ENCODE data around the gene NFKB1.
"Not testable (repeated sequence)": the region's sequence is repeated elsewhere in the genome, so short reads cannot be mapped to it uniquely, and the experiment has no call there.

Gene NFKB1

DNA sequence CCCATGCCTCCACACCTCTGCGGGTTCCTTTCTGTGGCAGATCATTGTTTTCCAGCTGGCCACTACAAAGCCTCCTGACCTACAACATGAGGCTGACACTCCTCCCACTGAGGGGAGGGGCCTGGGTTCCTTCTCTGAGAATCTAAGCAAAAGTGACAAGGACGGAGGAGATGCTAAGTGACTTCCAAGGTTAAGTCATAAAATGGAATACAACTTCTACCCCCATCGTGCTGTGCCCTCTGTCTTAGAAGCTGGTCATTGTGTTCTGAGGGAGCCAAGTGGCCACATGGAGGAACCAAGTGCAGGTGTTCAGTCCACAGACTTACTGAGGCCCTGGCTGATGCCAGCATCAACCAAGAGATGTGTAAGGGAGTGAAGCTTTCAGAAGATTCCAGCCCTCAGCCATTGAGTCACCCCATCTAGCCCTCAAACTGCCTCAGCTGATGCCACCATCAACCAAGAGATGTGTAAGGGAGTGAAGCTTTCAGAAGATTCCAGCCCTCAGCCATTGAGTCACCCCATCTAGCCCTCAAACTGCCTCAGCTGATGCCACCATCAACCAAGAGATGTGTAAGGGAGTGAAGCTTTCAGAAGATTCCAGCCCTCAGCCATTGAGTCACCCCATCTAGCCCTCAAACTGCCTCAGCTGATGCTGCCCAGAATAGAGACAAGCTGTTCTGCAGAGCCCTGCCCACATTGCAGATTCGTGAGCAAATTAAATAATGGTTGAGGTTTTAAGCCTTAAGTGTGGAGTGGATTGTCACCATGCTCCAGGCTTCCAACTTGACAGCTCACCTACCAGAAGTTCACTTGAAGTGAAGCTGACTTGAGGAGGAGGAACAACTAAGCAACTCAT, 118.8 kb downstream of the NFKB1 start:
- DNase-seq (ENCODE audit: low read depth in 2 of 2, low spot score in 1 of 2), result not testable (repeated sequence)

DNA sequence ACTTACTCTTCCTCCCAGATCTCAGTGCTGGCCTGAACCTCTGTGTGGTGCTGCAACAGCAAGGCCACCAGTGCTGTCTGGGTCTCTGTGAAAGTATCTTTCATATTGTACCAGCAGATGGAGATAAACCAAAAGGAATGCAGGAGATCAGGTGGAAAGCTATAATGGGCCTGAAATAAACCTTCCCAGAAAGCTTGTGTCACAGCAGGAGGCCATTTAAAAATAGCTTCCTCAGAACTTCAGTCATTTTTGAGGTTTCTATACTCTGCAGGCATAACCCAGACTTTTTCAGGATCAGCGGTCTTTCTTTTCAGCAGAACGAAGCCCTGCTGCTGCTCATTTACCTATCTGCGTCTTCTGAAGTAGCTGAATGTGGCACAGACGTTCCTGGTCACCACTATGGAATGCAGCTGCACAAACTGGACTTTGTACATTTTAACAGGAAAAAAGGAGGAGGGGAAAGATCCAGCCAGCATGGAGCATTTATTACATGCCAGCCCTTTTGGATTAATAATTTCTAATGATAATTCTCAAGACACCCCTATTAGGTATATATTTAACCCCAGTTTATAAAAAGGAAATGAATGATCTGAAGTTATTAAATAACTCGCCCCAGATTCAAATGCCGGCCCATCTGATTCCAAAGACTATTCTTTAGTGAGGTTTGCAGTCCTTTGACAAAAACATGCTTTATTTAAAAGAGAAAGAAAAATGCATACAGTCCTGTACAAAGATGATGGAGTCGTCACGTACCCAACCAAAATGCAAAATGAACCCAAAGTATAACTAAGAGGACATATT, 119.7 kb downstream of the NFKB1 start:
- no peak for DNase-seq (ENCODE audit: low read depth in 2 of 2, low spot score in 1 of 2)

DNA sequence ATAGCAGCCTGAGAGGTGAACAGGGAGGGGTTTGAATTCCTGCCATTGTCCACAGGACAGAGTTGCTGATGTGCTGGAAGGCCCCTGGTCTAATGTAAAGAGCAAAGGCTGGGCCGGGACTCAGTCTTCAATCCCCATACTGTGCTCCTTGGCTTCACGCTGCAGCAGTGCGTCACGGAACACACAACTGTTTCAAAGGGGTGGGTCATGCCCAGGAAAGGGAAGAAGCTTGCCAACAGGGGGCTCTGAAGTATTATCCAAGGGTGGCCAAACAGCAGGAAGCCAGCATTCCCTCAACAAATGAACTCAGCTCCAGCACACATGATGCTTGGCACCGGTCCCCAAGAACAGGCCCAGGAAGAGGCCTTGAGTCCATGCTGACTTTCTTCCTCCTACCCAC, 122.5 kb downstream of the NFKB1 start:
- DNase-seq (ENCODE audit: low read depth in 2 of 2, low spot score in 1 of 2), result no peak

DNA sequence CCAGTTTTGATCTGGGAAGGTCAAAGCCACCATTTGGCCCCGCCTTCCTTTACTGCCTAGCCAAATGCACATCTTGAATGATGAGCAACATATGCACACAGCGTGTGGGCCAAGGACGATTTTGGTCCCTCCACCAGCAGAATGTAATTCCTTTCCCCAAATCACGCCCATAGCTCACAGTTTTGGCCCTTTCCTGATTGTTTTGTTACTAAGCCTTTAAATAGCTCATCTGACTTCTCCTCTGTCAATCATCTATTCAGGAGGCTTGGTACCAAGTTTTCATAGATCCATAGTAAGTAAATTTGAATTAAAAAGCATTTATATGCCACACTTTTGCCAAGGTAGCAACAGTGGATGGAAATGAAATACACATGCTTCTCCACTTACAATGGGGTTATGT, 123.3 kb downstream of the NFKB1 start:
- DNase-seq (ENCODE audit: low read depth in 2 of 2, low spot score in 1 of 2), result no peak

DNA sequence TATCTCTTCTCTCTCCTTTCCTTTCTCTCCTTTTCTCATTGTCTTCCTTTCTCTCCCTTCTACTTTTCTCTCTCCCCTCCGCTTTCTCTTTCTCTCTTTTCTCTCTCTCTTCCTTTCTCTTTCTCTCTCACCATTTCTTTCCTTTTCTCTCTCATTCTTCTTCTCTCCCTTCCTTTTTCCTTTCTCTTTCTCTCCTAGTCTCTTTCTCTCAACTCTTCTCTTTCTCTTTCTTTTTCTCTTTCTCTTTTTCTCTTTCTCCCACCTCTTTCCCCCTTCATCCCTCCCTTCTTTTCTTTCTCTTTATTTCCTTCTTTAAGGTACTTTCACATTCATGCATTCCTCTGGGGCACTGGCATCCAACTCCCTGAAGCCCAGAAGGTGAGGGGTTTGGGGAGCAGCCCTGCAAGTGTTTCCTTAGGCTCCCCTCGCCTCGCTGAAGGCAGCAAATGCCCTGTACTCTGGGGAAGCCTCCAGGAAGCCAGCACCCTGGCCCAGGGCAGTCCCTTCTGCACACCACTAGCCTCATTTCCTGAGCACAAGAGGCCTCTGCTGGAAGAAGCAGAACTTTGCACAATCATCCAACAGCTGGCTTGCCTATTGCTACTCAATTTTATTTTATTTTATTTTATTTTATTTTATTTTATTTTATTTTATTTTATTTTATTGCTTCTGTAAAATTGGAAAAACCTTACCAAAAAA, 124.2 kb downstream of the NFKB1 start:
- DNase-seq (ENCODE audit: low read depth in 2 of 2, low spot score in 1 of 2), result peak in 1 of 2 donors; percentile 47

DNA sequence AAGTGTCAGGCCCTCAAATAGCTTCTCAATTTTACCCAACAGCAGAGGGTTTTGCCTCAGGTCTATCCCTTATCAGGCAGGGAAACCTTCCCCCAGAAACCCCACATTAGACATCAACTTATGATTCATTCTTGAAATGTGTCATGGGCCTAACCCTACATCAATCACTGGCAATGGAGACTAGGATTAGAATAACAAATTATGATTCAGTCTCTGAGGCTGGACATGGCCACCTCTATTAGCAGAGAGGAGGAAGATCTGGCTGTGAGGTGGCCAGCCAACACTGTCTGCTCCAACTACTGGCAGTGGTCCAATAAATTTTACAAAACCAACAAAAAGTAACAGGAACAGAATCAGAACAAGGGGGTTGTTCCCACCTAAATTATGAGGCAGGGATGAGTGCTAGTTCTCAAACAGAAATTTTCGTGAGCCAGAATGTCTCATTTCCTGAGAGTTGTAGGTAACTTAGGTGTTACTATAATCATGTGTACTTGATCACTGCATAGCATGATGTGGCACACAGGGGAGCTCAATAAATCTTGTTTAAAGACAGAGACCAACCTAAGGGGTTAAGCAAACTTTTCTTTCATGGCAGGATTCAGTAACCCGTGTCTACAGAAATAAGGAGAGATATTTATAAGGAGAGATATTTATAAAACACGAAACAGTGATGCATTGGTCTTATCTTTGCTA, 126.8 kb downstream of the NFKB1 start:
- DNase-seq (ENCODE audit: low read depth in 2 of 2, low spot score in 1 of 2), result no peak

DNA sequence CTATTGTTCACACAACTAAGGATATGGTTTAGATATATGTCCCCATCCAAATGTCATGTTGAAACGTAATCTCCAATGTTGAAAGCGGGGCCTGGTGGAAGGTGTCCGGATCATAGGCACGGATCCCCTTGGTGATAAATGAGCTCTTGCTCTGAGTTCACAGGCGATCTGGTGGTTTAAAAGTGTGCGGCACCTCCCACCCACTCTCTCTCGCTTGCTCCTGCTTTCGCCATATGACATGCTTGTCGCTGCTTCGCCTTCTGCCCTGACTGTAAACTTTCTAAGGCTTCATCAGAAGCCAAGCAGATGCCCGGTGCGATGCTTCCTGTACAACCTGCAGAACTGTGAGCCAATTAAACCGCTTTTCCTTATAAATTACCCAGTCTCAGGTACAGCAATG, 128.5 kb downstream of the NFKB1 start:
- DNase-seq (ENCODE audit: low read depth in 2 of 2, low spot score in 1 of 2), result no peak

DNA sequence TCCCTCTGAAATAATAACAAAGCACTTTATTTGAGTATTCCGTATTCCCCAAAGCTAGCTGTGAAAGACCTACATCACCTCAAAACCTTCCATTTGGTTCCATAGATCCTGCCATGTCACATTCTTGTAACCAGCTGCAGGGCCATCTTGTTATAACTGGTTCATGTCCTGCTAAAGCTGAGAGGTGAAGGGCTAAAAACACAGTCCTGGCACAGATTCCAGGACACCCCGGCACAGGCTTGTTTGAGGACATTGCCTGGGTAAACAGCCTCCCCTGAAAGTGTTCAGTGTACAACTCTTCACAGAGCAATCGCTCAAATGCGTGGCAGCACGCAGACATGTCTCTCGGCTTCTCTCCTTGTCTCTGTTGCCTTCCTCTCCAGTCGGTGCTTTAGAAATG, 130.5 kb downstream of the NFKB1 start:
- no peak for DNase-seq (ENCODE audit: low read depth in 2 of 2, low spot score in 1 of 2)

DNA sequence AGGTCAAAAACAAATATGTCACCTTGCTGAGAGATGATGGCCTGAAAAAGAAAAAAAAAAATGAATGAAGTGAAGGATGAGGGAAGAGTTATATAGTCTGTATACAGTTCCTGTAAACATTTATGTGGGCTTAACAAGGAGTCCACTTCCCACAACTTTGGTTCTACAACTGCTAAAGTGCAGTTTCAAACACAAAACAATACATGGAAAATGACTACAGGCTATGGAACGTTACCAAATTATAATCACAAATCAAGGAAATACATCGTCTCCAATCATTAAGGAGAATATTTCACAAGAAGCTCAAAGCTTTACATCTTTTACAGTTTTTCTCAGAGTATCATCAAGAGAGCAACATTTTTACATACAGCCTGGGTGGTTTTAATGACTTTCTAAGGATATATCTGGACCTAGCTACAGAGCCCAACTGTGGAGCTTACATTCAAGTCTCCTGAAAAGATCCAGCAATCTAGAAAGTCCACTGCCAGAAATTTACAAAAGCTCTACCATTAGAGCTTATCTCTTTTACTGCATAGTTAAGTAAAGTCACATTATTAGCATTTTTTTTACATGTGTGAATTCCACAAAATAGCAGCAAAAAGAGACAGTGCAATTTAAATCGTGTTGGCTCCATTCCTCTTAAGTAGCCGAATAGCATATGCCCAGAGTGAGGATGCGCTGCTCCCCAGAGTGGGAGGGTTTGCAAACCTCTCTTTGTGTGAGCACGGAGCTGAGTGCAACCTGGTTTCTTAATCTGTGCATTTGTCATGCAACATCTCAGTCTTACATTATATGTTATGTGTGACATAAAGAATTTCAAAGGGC, 131.3 kb downstream of the NFKB1 start:
- DNase-seq (ENCODE audit: low read depth in 2 of 2, low spot score in 1 of 2), result no peak

DNA sequence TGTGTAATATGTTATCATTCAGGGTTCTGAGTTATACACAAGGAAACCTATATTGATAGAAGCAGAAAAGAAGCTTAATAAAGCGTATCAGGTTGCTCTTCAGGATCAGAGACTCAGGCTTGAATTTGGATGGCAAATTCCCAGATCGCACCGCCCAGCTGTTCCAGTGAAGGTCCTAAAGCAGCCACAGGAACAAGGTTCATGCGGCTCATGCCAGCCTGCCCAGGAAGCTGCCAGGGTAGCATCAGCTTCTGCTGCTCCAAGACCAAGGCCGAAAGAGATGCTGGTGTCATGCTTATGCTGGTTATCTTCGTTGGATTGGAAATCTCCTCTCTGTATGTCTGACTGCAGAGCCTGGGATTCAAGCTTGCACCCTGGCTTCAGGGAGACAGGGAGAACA, 131.9 kb downstream of the NFKB1 start:
- no peak for DNase-seq (ENCODE audit: low read depth in 2 of 2, low spot score in 1 of 2)

DNA sequence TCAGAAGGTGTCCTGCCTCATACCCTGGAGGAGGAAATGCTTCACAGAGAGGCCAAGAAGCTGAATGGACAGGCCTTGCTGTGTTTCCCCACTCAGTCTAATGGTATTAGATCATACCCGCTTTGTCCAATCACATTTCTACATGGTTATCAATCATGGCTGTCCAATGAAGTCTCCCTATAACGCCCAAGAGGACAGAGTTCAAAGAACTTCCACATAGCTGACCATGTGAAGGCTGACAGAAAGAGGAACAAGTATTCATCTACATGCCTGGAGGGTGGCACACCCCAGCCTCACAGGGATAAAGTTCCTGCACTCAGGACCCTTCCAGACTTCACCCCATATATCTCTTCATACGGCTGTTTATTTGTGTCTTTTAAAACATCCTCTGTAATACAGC, 136.2 kb downstream of the NFKB1 start:
- no peak for DNase-seq (ENCODE audit: low read depth in 2 of 2, low spot score in 1 of 2)

DNA sequence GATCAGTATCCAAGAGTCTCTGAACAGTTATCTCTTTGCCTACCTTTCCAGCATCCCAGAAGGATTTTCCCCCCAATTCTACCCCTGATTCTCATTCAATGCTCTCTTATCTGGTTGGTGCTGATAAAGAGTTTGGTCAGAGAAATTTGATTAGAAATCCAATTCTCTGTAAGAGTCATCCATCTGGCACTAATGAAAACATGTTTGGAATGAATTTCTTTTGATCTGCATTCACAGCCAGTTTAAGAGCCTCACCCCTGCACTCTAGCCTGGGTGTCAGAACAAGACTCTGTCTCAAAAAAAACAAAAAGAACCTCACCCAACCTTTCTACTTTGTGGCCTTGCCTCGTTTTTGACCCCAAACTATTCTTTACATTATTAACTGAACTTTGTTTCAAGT, 137.5 kb downstream of the NFKB1 start:
- no peak for DNase-seq (ENCODE audit: low read depth in 2 of 2, low spot score in 1 of 2)

DNA sequence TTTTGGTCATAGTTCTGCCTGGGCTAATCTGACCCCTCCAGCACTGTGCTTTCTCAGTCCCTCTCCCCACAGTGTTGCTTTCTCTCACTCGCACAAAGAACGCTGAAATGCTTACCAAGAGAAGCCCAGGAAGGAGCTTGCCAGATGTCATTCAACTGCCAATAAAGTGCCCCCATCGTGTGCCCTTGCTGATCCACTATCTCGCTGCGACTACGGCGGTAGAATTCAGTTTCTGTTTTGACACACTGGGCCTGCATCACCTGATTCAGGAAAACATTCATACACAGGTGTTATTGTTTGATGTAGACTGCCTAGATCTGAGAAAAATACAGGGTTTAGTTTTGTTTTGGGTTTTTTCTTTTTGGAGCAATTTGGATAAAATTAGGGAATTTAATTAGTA, 138.4 kb downstream of the NFKB1 start:
- DNase-seq (ENCODE audit: low read depth in 2 of 2, low spot score in 1 of 2), result no peak

DNA sequence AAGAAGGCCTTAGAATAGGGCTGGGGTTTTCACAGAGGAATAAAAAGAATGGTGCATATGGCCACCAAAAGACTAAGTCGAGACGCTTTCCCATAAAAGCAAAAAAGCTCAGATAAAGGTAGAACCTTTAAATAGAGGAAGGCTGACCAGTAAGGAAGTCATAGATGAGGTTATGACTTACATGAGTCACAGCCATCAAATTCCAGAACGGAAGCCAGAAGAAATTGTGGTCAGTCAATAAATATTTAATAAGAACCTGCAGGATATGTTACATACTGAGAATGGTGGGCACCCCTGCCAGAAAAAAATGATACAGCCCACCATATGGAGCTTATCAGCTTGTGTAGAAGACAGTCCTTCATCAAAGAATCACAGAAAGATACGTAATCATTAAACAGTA, 139.5 kb downstream of the NFKB1 start:
- no peak for DNase-seq (ENCODE audit: low read depth in 2 of 2, low spot score in 1 of 2)

DNA sequence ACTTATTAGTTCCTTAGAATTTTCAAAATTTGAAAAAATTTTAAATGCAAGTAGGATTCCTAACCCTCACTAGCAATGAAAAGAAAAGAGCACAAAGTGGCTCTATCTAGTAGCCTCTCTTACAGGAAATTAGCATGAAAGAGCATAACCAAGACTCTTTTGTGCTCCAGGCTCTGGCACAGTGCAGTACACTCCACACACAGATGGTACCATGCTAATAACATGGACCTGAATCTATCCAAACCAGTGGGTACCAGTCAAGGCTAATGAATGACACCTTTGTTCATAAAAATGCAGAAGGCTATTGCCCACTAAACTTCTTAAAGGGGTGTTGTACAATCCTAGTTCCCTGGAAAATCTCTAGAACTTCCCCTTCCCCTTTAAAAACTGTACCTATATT, 140.6 kb downstream of the NFKB1 start:
- no peak for DNase-seq (ENCODE audit: low read depth in 2 of 2, low spot score in 1 of 2)

DNA sequence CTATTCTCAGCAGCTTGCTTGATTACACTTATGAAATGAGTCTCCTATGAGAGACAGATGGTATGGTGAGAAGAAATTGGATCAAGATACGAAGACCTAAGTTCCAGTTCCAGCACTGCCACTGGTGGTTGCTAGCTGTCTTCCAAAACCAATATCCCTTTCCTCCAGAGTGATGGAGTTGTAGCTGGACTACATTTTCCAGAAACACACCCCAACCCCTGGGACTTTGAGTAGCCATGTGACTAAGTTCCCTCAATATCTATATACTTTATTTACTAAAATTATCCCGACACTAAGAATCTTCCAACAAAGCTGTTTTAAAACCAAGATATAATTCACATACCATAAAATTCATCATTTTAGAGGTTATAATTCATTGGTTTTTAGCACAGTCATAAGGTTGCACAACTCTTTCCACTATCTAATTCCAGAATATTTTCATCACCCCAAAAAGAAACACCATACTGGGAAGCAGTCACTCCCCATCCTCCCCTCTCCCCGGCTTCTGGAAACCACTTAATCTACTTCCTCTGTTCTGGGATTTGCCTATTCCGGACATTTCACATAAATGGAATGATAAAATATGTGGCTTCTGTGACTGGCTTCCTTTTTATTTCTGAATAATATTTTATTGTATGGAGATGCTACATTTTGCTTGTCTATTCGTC, 141.6 kb downstream of the NFKB1 start:
- DNase-seq (ENCODE audit: low read depth in 2 of 2, low spot score in 1 of 2), result no peak

DNA sequence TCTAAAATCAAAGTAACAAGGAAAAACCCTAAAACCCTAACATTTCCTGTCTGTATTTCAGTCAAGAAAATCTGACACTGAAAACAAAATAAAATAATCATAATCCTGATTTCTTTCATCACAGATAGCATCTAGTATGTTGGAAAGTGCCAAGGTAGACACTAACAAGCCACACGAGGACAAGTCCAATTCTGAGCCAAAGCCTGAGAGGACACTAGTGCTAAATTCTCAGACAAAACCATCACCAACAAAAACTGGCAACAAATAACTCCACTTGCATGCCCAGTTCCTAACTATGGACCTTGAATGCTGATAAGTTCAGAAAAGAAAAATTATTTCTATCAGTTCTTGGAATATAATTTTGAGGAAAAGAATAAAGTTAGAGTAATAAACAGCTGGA, 146.0 kb downstream of the NFKB1 start:
- no peak for DNase-seq (ENCODE audit: low read depth in 2 of 2, low spot score in 1 of 2)

DNA sequence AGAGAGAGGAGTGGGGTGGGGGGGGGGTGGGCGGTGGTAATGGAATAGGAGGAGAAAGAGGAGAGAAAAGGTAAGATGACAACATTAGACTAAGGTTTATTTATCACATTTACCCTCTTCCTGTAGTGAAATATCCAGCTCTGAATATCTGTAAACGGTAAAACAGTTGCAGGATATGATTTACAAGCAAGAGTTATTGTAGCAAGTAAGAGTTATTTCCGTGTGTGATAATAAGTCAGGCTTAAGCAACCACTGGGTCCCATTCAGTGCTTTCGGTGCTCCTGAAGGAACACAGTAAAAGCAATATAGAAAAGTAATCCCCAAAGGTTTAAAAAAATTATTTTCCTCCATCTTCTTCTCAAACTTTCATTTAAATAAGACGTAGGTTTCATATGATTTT, 156.0 kb downstream of the NFKB1 start:
- DNase-seq (ENCODE audit: low read depth in 2 of 2, low spot score in 1 of 2), result no peak

DNA sequence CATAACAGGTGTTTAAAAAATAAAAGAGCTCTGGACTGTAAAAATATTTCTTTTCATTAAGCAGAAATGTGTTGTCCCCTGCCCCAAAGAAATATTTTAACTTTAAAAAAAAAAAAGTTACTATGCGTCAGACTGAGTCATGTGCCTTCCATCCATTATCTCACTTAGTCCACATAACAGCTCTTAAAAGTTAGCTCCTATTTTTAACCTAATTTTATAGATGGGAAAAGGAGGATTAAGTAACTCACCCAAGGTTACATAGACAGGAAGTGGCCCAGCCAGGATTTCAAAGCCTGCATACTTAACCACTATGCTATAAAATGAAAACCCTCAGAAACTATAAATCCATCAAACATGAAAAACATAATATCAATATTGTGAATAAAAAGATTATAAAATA, 161.9 kb downstream of the NFKB1 start:
- no peak for DNase-seq (ENCODE audit: low read depth in 2 of 2, low spot score in 1 of 2)

DNA sequence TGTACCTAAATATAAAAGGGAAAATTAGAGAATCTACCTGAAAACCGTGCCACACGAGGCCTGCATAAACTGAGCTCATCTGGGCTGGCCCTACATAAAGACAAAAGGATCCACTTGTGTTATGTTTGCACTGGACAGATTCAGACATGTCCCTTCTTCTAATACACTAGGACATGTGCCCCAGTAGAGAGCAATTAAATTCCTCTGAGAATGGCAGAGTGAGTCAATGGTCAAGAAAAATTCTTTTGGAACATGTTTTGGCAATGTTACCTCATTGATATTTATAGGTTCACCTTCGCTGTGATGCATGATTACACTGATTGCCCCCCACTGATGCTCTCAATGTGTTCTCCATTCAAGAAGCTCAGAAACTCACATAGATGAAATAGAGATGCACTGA, 164.4 kb downstream of the NFKB1 start:
- no peak for DNase-seq (ENCODE audit: low read depth in 2 of 2, low spot score in 1 of 2)

Data from stimulated activated CD8-positive, alpha-beta memory T cell treated with anti-CD3 and anti-CD28 coated beads, Interleukin-4, amount 100 ng/mL, for 1 hour (primary cell).